ENCODE measurements around the gene MACROD2.

GRCh38 chr20:15544742-15545141 lies 1549.4 kb downstream of the MACROD2 start:
- TF ChIP-seq, protein P1, sequence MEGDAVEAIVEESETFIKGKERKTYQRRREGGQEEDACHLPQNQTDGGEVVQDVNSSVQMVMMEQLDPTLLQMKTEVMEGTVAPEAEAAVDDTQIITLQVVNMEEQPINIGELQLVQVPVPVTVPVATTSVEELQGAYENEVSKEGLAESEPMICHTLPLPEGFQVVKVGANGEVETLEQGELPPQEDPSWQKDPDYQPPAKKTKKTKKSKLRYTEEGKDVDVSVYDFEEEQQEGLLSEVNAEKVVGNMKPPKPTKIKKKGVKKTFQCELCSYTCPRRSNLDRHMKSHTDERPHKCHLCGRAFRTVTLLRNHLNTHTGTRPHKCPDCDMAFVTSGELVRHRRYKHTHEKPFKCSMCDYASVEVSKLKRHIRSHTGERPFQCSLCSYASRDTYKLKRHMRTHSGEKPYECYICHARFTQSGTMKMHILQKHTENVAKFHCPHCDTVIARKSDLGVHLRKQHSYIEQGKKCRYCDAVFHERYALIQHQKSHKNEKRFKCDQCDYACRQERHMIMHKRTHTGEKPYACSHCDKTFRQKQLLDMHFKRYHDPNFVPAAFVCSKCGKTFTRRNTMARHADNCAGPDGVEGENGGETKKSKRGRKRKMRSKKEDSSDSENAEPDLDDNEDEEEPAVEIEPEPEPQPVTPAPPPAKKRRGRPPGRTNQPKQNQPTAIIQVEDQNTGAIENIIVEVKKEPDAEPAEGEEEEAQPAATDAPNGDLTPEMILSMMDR (IDR thresholded peaks at IDR 0.05) = no peak
- TF ChIP-seq POLR2A (IDR thresholded peaks at IDR 0.05) (no peak), POLR2AphosphoS5 (IDR thresholded peaks at IDR 0.05) (no peak)
